K562 (cell line): Measurements from ENCODE around the gene TOM1L2. TPM values are rescaled to one million over a fixed set of nuclear protein-coding genes. Genes with fewer than 3 reads are reported as not detected.

Experiments used
- ARID1B ChIP-seq: fragments of 450-650 bp; IDR thresholded peaks from 2 replicates; pipeline ENCODE4 v1.6.1; 2016; ENCODE audit warnings: antibody characterized with exemption, mild to moderate bottlenecking, inconsistent platforms
- DMBX1 ChIP-seq: fragments of 250-450 bp; sonication (Bioruptor Pico); IDR thresholded peaks from 2 replicates; pipeline ENCODE4 v1.8.0; 2022; ENCODE audit warnings: inconsistent platforms, mild to moderate bottlenecking, moderate library complexity, borderline replicate concordance
- ERF ChIP-seq: fragments of 450-650 bp; formaldehyde crosslinking; IDR thresholded peaks from 2 replicates; pipeline ENCODE4 v1.4.0; 2020; ENCODE audit warnings: mild to moderate bottlenecking, mixed read lengths
- HDGF ChIP-seq: fragments of 450-650 bp; IDR thresholded peaks from 2 replicates; pipeline ENCODE4 v1.6.1; 2016
- IFI16 ChIP-seq: fragments of 250-450 bp; sonication (Bioruptor Pico); IDR thresholded peaks from 2 replicates; pipeline ENCODE4 v2.1.2; 2022; ENCODE audit warnings: mild to moderate bottlenecking, inconsistent platforms
- KLF6 ChIP-seq: fragments of 250-450 bp; sonication (Bioruptor Pico); IDR thresholded peaks from 2 replicates; pipeline ENCODE4 v1.4.0; 2020; ENCODE audit warnings: mild to moderate bottlenecking, moderate library complexity, borderline replicate concordance
- TAF7 ChIP-seq: fragments of 450-650 bp; IDR thresholded peaks from 2 replicates; pipeline ENCODE4 v1.6.1; 2016; ENCODE audit warnings: missing genetic modification characterization, missing compliant biosample characterization
- TOE1 ChIP-seq, 2 experiments: fragments of 450-650 bp in 1 of 2; sonication (generic) in 1 of 2; formaldehyde crosslinking in 1 of 2; IDR thresholded peaks; 2 replicates each; pipeline versions ENCODE4 v1.7.1 to v1.8.0; 2016 to 2022; ENCODE audit warnings: borderline replicate concordance in 2 of 2, mild to moderate bottlenecking in 2 of 2, antibody characterized with exemption in 1 of 2, inconsistent platforms in 1 of 2, low read depth in 1 of 2, missing genetic modification reagents in 1 of 2, moderate library complexity in 1 of 2
- ZNF212 ChIP-seq: fragments of 450-650 bp; formaldehyde crosslinking; IDR thresholded peaks from 2 replicates; pipeline ENCODE4 v1.4.0; 2020; ENCODE audit warnings: mild to moderate bottlenecking
- polyA plus RNA-seq, 8 experiments: library from polyadenylated mRNA; depleted of rRNA in 4 of 8; stranded (reverse) in 5 of 8; unstranded in 3 of 8; fragments of >200 nt; fragmentation: Nextera tagmentation in 2 of 8; fragmentation: Illumina TruSeq in 1 of 8; extraction: Ambion mirVana in 2 of 8; extraction: Trizol in 1 of 8; gene quantifications; 2 replicates each; pipeline versions ENCODE4 v1.2.1 to v1.2.3, GENCODE V29; 2011 to 2014; ENCODE audit warnings: inconsistent platforms in 1 of 8, missing spikeins in 1 of 8
- total RNA-seq, 7 experiments: library from RNA; depleted of rRNA in 6 of 7; stranded (reverse); fragments of >200 nt in 6 of 7; fragmentation: Illumina TruSeq in 2 of 7; extraction: Trizol in 2 of 7; gene quantifications; 2 replicates each; pipeline versions ENCODE4 v1.2.1 to v1.2.3, GENCODE V29; 2011 to 2021; ENCODE audit warnings: low replicate concordance in 1 of 7
- TF ChIP-seq, protein P1 (sequence below): sonication (generic); formaldehyde crosslinking; IDR thresholded peaks from 2 replicates; pipeline ENCODE4 v1.8.0; 2022; ENCODE audit warnings: mild to moderate bottlenecking, missing genetic modification reagents
- TF ChIP-seq, protein P2 (sequence below): sonication (generic); IDR thresholded peaks from 2 replicates; pipeline ENCODE4 v1.6.1; 2016
- TF ChIP-seq, protein P3 (sequence below), 2 experiments: IDR thresholded peaks; 2 replicates each; pipeline ENCODE4 v1.6.1; 2011; ENCODE audit warnings: borderline replicate concordance in 1 of 2, control low read depth in 1 of 2, low read depth in 1 of 2, low read length in 1 of 2, mild to moderate bottlenecking in 1 of 2, mixed read lengths in 1 of 2, moderate library complexity in 1 of 2; ENCODE audit not compliant: insufficient read depth in 1 of 2, insufficient read length in 1 of 2, poor library complexity in 1 of 2, severe bottlenecking in 1 of 2; ENCODE audit errors: extremely low read depth in 1 of 2
- TF ChIP-seq, protein P4 (sequence below), 2 experiments: fragments of 200-800 bp in 1 of 2; sonication (Bioruptor generic) in 1 of 2; sonication (generic) in 1 of 2; formaldehyde crosslinking in 1 of 2; IDR thresholded peaks in 1 of 2; conservative IDR thresholded peaks in 1 of 2; 2 replicates each; pipeline versions ENCODE4 v1.5.0 to v1.6.1; 2016 to 2020; ENCODE audit warnings: missing compliant biosample characterization in 1 of 2, missing genetic modification characterization in 1 of 2, missing genetic modification reagents in 1 of 2
- TF ChIP-seq, protein P5 (sequence below): fragments of 200-800 bp; sonication (Bioruptor generic); IDR thresholded peaks from 2 replicates; pipeline ENCODE4 v1.6.1; 2017; ENCODE audit warnings: missing genetic modification characterization, missing compliant biosample characterization

Gene TOM1L2
- total and polyA plus RNA-seq, 9 of the 15 experiments (the other 6 are each of a cell fraction or from before 2014, with no cell fraction given): 0.07 to 6.0 (median 2.5) TPM

DNA sequence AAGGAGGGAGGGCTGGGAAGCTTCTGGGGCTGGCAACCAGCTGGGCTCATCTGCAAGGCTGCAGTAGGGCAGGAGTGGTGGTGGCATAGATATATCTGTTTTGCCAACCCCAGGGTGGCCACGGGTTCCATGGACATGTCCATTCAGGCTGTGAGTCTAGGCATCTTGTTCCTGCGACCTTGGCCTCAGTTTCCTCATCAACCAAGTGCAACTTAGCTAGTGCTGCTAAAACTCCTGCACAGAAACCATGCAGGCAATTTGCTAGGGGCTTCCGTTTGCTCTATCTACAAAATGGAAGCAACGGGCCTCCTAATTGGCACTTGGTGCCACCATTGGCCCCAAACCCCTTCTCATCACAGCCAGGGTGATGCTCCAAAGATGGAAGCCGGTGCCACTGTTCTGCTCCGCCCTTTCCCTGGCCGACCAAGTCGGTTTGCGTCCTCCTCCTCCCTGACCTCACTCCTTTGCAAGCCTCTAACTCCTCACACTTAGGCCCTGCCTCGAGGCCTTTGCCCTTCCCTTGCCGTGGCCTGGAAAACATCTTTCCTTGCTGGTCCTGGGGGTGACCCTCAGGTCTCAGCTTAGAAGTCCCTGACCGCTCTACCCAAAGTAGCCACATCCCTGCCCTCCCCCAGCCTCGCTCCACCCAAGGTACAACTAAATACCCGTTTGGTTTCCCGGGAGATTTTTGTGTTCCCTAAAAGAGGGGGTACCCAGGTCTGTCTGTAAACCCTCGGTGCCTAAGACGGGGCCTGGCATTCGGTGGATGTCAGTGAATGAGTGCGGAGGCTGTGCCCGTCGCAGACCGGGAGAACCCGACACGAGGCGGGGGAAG is 136.6 kb downstream of the TOM1L2 start (continued):
- TF ChIP-seq, protein P1, sequence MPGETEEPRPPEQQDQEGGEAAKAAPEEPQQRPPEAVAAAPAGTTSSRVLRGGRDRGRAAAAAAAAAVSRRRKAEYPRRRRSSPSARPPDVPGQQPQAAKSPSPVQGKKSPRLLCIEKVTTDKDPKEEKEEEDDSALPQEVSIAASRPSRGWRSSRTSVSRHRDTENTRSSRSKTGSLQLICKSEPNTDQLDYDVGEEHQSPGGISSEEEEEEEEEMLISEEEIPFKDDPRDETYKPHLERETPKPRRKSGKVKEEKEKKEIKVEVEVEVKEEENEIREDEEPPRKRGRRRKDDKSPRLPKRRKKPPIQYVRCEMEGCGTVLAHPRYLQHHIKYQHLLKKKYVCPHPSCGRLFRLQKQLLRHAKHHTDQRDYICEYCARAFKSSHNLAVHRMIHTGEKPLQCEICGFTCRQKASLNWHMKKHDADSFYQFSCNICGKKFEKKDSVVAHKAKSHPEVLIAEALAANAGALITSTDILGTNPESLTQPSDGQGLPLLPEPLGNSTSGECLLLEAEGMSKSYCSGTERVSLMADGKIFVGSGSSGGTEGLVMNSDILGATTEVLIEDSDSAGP: 0 out of 2 replicates have a peak, but pooled peaks have one; percentile 43
- TF ChIP-seq TAF7 (tag) (peak; percentile 3; the same call in 1 of the 2 replicates), ZNF212 (CRISPR knock-in tag) (no peak), HDGF (no peak), ARID1B (0 out of 2 replicates have a peak, but pooled peaks have one; percentile 27), TOE1 (IDR thresholded peaks at IDR 0.05; ENCODE audit: borderline replicate concordance) (no peak), TOE1 (CRISPR knock-in tag; IDR thresholded peaks at IDR 0.05; ENCODE audit: borderline replicate concordance, low read depth) (no peak), ERF (CRISPR knock-in tag) (no peak), KLF6 (peak; percentile 40; the same call in 1 of the 2 replicates), DMBX1 (CRISPR knock-in tag) (peak; percentile 64; the same call in 1 of the 2 replicates), IFI16 (CRISPR knock-in tag) (no peak)
- TF ChIP-seq, protein P2, sequence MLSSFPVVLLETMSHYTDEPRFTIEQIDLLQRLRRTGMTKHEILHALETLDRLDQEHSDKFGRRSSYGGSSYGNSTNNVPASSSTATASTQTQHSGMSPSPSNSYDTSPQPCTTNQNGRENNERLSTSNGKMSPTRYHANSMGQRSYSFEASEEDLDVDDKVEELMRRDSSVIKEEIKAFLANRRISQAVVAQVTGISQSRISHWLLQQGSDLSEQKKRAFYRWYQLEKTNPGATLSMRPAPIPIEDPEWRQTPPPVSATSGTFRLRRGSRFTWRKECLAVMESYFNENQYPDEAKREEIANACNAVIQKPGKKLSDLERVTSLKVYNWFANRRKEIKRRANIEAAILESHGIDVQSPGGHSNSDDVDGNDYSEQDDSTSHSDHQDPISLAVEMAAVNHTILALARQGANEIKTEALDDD: no peak
- TF ChIP-seq, protein P3, sequence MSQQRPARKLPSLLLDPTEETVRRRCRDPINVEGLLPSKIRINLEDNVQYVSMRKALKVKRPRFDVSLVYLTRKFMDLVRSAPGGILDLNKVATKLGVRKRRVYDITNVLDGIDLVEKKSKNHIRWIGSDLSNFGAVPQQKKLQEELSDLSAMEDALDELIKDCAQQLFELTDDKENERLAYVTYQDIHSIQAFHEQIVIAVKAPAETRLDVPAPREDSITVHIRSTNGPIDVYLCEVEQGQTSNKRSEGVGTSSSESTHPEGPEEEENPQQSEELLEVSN (IDR thresholded peaks at IDR 0.05; ENCODE audit: borderline replicate concordance in 1 of 2, extremely low read depth in 1 of 2, insufficient read depth in 1 of 2, insufficient read length in 1 of 2, low read depth in 1 of 2, low read length in 1 of 2, poor library complexity in 1 of 2, severe bottlenecking in 1 of 2): peak in 1 of 2 experiments; percentile 93
- TF ChIP-seq, protein P4, sequence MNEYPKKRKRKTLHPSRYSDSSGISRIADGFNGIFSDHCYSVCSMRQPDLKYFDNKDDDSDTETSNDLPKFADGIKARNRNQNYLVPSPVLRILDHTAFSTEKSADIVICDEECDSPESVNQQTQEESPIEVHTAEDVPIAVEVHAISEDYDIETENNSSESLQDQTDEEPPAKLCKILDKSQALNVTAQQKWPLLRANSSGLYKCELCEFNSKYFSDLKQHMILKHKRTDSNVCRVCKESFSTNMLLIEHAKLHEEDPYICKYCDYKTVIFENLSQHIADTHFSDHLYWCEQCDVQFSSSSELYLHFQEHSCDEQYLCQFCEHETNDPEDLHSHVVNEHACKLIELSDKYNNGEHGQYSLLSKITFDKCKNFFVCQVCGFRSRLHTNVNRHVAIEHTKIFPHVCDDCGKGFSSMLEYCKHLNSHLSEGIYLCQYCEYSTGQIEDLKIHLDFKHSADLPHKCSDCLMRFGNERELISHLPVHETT (CRISPR knock-in tag; conservative IDR thresholded peaks at IDR 0.05 in 1 of 2, IDR thresholded peaks at IDR 0.05 in 1 of 2): peak in 1 of 2 experiments; percentile 74; a peak in 2 of 4 replicates
- TF ChIP-seq, protein P5, sequence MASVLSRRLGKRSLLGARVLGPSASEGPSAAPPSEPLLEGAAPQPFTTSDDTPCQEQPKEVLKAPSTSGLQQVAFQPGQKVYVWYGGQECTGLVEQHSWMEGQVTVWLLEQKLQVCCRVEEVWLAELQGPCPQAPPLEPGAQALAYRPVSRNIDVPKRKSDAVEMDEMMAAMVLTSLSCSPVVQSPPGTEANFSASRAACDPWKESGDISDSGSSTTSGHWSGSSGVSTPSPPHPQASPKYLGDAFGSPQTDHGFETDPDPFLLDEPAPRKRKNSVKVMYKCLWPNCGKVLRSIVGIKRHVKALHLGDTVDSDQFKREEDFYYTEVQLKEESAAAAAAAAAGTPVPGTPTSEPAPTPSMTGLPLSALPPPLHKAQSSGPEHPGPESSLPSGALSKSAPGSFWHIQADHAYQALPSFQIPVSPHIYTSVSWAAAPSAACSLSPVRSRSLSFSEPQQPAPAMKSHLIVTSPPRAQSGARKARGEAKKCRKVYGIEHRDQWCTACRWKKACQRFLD (CRISPR knock-in tag): peak; percentile 74
